HFFc6 (cell line): ENCODE data around the gene ARIH2. TPM values are rescaled to one million over a fixed set of nuclear protein-coding genes. Genes with fewer than 3 reads are reported as not detected.

Experiments
- DNase-seq: peaks from one replicate; pipeline ENCODE4 v3.0.0-alpha.2; 2018
- H3K27ac Mint-ChIP-seq: 2 replicates; pipeline ENCODE4 v1.8.0; 2020; ENCODE audit warnings: mild to moderate bottlenecking, mixed read lengths
- H3K27me3 Mint-ChIP-seq: 2 replicates; pipeline ENCODE4 v1.8.0; 2021; ENCODE audit warnings: mild to moderate bottlenecking, moderate library complexity, mixed read lengths; ENCODE audit not compliant: insufficient read depth
- H3K36me3 Mint-ChIP-seq: 2 replicates; pipeline ENCODE4 v1.8.0; 2021; ENCODE audit warnings: low read depth, mixed read lengths
- H3K4me1 Mint-ChIP-seq: 2 replicates; pipeline ENCODE4 v1.8.0; 2020; ENCODE audit warnings: low read depth, mixed read lengths
- H3K4me3 Mint-ChIP-seq: 2 replicates; pipeline ENCODE4 v1.8.0; 2020; ENCODE audit warnings: mild to moderate bottlenecking, moderate library complexity, mixed read lengths
- H3K9me3 Mint-ChIP-seq: 2 replicates; pipeline ENCODE4 v1.8.0; 2020; ENCODE audit warnings: mild to moderate bottlenecking, mixed read lengths
- total RNA-seq, 6 experiments: library from RNA; stranded (reverse); fragmentation: NEBNext Ultra II Directional; extraction: Animal tissue kit (Norgen Biotek cat#: 25700); gene quantifications; 2 replicates in 1 of 6; 3 replicates in 5 of 6; pipeline ENCODE4 v1.2.3, GENCODE V29; 2021
- TF ChIP-seq, protein P1 (sequence below): fragments of 200-600 bp; sonication (generic); IDR thresholded peaks from 2 replicates; pipeline ENCODE4 v1.5.0; 2021; ENCODE audit warnings: antibody characterized with exemption, mild to moderate bottlenecking

The ARIH2 gene
- total RNA-seq, 6 experiments from 2014 or later, result 60.0 to 71.6 (median 68.3) TPM

GRCh38 chr3:48919215-48920138 lies 835 bp downstream of the ARIH2 start:
- peaks cover 3% of the 10 kb centered on the region for H3K27me3 Mint-ChIP-seq
- peak overlapping the region; percentile 98 for H3K4me3 Mint-ChIP-seq
- DNase-seq, result peak; percentile 27
- peaks cover 5% of the 10 kb centered on the region for H3K36me3 Mint-ChIP-seq
- H3K9me3 Mint-ChIP-seq, result no peaks in the 10 kb centered on the region
- peaks cover 14% of the 10 kb centered on the region for H3K4me1 Mint-ChIP-seq
- H3K27ac Mint-ChIP-seq, result peak overlapping the region; percentile 99
- TF ChIP-seq, protein P1, sequence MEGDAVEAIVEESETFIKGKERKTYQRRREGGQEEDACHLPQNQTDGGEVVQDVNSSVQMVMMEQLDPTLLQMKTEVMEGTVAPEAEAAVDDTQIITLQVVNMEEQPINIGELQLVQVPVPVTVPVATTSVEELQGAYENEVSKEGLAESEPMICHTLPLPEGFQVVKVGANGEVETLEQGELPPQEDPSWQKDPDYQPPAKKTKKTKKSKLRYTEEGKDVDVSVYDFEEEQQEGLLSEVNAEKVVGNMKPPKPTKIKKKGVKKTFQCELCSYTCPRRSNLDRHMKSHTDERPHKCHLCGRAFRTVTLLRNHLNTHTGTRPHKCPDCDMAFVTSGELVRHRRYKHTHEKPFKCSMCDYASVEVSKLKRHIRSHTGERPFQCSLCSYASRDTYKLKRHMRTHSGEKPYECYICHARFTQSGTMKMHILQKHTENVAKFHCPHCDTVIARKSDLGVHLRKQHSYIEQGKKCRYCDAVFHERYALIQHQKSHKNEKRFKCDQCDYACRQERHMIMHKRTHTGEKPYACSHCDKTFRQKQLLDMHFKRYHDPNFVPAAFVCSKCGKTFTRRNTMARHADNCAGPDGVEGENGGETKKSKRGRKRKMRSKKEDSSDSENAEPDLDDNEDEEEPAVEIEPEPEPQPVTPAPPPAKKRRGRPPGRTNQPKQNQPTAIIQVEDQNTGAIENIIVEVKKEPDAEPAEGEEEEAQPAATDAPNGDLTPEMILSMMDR, result peak; percentile 19; the same call in 1 of the 2 replicates

- Mint-ChIP-seq H3K9me3 (no peaks in the 10 kb centered on the region), H3K4me3 (peak overlapping the region; percentile 3), H3K27ac (peak overlapping the region; percentile 77), H3K27me3 (no peaks in the 10 kb centered on the region; the same call in none of the 2 replicates), H3K4me1 (peaks cover 49% of the 10 kb centered on the region), H3K36me3 (peaks cover 40% of the 10 kb centered on the region)
- TF ChIP-seq, protein P1, result no peak
- DNase-seq, result no peak
Observed at GRCh38 chr3:48926425-48927392, 8.1 kb downstream of the ARIH2 start.

- TF ChIP-seq, protein P1, result no peak
- peaks cover 51% of the 10 kb centered on the region for H3K36me3 Mint-ChIP-seq
- peak overlapping the region; percentile 77 for H3K27ac Mint-ChIP-seq
- H3K27me3 Mint-ChIP-seq, result peaks cover 2% of the 10 kb centered on the region
- peaks cover 55% of the 10 kb centered on the region for H3K4me1 Mint-ChIP-seq
- no peak for DNase-seq
- no peaks in the 10 kb centered on the region for H3K9me3 Mint-ChIP-seq
- H3K4me3 Mint-ChIP-seq, result no peak overlapping the region; the same call in 1 of the 2 replicates
Observed at GRCh38 chr3:48927928-48928327, 9.3 kb downstream of the ARIH2 start.

GRCh38 chr3:48928679-48929078 lies 10.0 kb downstream of the ARIH2 start:
- Mint-ChIP-seq H3K4me3 (peak overlapping the region; percentile 56), H3K9me3 (no peaks in the 10 kb centered on the region), H3K4me1 (peaks cover 55% of the 10 kb centered on the region), H3K36me3 (peaks cover 53% of the 10 kb centered on the region), H3K27me3 (peaks cover 2% of the 10 kb centered on the region), H3K27ac (peak overlapping the region; percentile 77)
- DNase-seq, result no peak
- TF ChIP-seq, protein P1, result no peak

DNA sequence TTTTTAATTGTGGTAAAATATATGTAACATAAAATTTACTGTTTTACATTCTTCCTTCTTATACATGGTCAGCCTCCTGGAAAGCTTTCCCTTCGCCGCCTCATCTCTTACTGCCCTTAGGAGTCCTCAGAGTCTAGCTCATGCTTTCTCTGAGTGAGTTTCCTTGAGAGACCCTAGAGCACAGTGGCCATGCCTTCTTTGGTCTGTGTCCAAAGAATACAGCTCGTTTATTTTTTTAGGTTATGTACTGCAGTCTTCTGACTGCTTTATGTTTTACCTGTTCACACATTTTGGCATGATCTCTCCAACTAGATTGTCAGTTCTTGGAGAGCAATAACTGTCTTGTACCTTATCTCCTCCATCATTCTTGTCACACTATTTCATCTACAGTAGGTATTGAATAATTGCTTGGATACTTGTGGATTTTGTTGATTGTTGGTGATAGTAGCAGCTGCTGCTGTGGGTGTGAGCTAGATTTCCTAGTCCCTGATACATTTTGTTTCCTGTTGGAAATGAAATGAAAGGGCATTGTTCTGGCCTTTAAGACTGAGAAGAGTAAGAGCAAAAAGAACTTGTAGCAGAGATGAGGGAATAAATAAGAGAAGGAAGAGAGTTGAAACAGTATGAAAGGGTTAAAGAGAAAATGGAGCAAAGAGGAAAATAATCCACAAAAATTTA lies 10.9 kb downstream of the ARIH2 start:
- peaks cover 2% of the 10 kb centered on the region for H3K27me3 Mint-ChIP-seq
- H3K9me3 Mint-ChIP-seq, result no peaks in the 10 kb centered on the region
- H3K36me3 Mint-ChIP-seq, result peaks cover 59% of the 10 kb centered on the region
- peak overlapping the region; percentile 77 for H3K27ac Mint-ChIP-seq
- no peak for DNase-seq
- H3K4me3 Mint-ChIP-seq, result peak overlapping the region; percentile 5; the same call in 1 of the 2 replicates
- H3K4me1 Mint-ChIP-seq, result peaks cover 55% of the 10 kb centered on the region
- TF ChIP-seq, protein P1, result no peak
